K562 (cell line): Measurements from ENCODE around the gene ELOF1. TPM values are rescaled to one million over a fixed set of nuclear protein-coding genes. Genes with fewer than 3 reads are reported as not detected.

Source experiments
- EHMT2 ChIP-seq: fragments of 450-650 bp; IDR thresholded peaks from 2 replicates; pipeline ENCODE4 v1.6.1; 2018; ENCODE audit warnings: antibody characterized with exemption
- HMG20B ChIP-seq: fragments of 250-450 bp; sonication (Bioruptor Pico); IDR thresholded peaks from 2 replicates; pipeline ENCODE4 v1.5.0; 2021; ENCODE audit warnings: mild to moderate bottlenecking
- HNRNPK ChIP-seq: fragments of 200-400 bp; formaldehyde crosslinking; IDR thresholded peaks from one replicate; pipeline ENCODE4 v1.6.1; 2018; ENCODE audit warnings: mild to moderate bottlenecking, low read depth, low read length; ENCODE audit not compliant: poor library complexity, severe bottlenecking
- HNRNPUL1 ChIP-seq: fragments of 200-400 bp; formaldehyde crosslinking; IDR thresholded peaks from 2 replicates; pipeline ENCODE4 v1.6.1; 2017; ENCODE audit warnings: low read length
- NFE2 ChIP-seq: IDR thresholded peaks from 2 replicates; pipeline ENCODE4 v1.6.1; 2014; ENCODE audit warnings: antibody characterized with exemption, low read depth
- OTX1 ChIP-seq: fragments of 450-650 bp; formaldehyde crosslinking; IDR thresholded peaks from 2 replicates; pipeline ENCODE4 v1.4.0; 2022; ENCODE audit warnings: mild to moderate bottlenecking
- RNF2 ChIP-seq: sonication (generic); IDR thresholded peaks from 2 replicates; pipeline ENCODE4 v1.6.1; 2016
- SMARCA5 ChIP-seq: fragments of 450-650 bp; IDR thresholded peaks from 2 replicates; pipeline ENCODE4 v1.6.1; 2016
- TAL1 ChIP-seq: fragments of 450-650 bp; IDR thresholded peaks from 2 replicates; pipeline ENCODE4 v1.6.1; 2016; ENCODE audit warnings: mild to moderate bottlenecking
- TGIF2 ChIP-seq: sonication (generic); formaldehyde crosslinking; IDR thresholded peaks from 2 replicates; pipeline ENCODE4 v1.8.1; 2022; ENCODE audit warnings: mild to moderate bottlenecking, missing genetic modification reagents, moderate library complexity
- ZNF507 ChIP-seq: conservative IDR thresholded peaks from 2 replicates; pipeline ENCODE4 v1.6.1; 2017; ENCODE audit warnings: missing genetic modification characterization, missing compliant biosample characterization
- polyA plus RNA-seq, 8 experiments: library from polyadenylated mRNA; depleted of rRNA in 4 of 8; stranded (reverse) in 5 of 8; unstranded in 3 of 8; fragments of >200 nt; fragmentation: Nextera tagmentation in 2 of 8; fragmentation: Illumina TruSeq in 1 of 8; extraction: Ambion mirVana in 2 of 8; extraction: Trizol in 1 of 8; gene quantifications; 2 replicates each; pipeline versions ENCODE4 v1.2.1 to v1.2.3, GENCODE V29; 2011 to 2014; ENCODE audit warnings: inconsistent platforms in 1 of 8, missing spikeins in 1 of 8
- total RNA-seq, 7 experiments: library from RNA; depleted of rRNA in 6 of 7; stranded (reverse); fragments of >200 nt in 6 of 7; fragmentation: Illumina TruSeq in 2 of 7; extraction: Trizol in 2 of 7; gene quantifications; 2 replicates each; pipeline versions ENCODE4 v1.2.1 to v1.2.3, GENCODE V29; 2011 to 2021; ENCODE audit warnings: low replicate concordance in 1 of 7
- TF ChIP-seq, protein P1 (sequence below): fragments of 450-650 bp; formaldehyde crosslinking; IDR thresholded peaks from 2 replicates; pipeline ENCODE4 v1.4.0; 2020; ENCODE audit warnings: mild to moderate bottlenecking, moderate library complexity
- TF ChIP-seq, protein P2 (sequence below): sonication (generic); formaldehyde crosslinking; IDR thresholded peaks from 2 replicates; pipeline ENCODE4 v1.8.1; 2023; ENCODE audit warnings: missing genetic modification reagents, mild to moderate bottlenecking, borderline replicate concordance
- TF ChIP-seq, protein P3 (sequence below): sonication (generic); formaldehyde crosslinking; IDR thresholded peaks from 2 replicates; pipeline ENCODE4 v1.8.0; 2022; ENCODE audit warnings: missing genetic modification reagents, mild to moderate bottlenecking, borderline replicate concordance
- TF ChIP-seq, protein P4 (sequence below): IDR thresholded peaks from 3 replicates; pipeline ENCODE4 v1.6.1; 2011; ENCODE audit warnings: borderline replicate concordance, mild to moderate bottlenecking, moderate library complexity; ENCODE audit not compliant: insufficient read length; ENCODE audit errors: extremely low read depth
- TF ChIP-seq, protein P5 (sequence below): fragments of 450-650 bp; formaldehyde crosslinking; conservative IDR thresholded peaks from 2 replicates; pipeline ENCODE4 v1.4.0; 2022; ENCODE audit warnings: mild to moderate bottlenecking, missing genetic modification characterization

The ELOF1 gene
- total and polyA plus RNA-seq, 9 of the 15 experiments (the other 6 are each of a cell fraction or from before 2014, with no cell fraction given) = 16.7 to 147 (median 74.2) TPM

DNA sequence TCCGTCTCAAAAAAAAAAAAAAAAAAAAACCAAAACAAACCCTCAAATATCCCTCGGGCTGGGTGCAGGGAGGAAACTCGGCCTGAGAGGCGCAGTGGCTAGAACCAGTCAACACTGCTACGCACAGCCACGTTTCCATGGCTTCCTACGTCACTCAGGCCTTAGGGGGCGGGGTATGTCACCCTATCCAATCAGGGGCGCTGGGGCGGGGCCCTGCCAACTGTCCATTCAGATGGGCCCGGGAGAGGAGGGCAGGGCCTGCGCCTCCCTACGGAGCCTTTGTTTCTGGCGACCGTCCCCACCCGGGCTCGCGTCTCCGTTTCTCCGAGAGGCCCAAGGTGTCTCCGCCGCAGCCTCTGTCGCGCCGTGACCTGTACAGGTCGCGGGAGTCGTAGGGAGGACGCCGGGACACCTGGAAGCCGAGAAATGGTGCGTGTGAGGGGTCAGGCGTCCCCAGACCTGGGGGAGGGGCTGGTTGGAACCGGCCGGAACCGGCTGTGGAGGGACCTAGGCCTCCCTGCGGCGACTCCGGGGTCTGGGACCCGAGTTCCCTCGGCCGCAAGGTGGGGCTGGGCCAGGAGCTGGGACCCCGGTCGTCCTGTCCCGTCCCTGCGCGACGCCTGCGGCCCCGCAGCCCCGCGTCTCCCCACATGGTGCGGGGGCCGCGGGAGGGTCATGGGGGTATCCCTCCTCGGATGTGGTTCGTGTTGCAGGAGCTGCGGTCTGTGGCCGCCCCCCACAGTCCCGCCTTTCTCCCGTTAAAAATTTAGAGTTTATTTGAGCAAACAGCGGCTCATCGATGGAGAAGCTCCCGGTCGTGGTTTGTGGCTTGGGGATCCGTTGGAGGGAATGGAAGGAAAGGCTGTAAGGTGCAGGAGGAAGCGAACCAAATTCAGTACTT is 38.4 kb upstream of the ELOF1 start, which contains the start of gene ZNF627 (continued):
- TF ChIP-seq, protein P1, sequence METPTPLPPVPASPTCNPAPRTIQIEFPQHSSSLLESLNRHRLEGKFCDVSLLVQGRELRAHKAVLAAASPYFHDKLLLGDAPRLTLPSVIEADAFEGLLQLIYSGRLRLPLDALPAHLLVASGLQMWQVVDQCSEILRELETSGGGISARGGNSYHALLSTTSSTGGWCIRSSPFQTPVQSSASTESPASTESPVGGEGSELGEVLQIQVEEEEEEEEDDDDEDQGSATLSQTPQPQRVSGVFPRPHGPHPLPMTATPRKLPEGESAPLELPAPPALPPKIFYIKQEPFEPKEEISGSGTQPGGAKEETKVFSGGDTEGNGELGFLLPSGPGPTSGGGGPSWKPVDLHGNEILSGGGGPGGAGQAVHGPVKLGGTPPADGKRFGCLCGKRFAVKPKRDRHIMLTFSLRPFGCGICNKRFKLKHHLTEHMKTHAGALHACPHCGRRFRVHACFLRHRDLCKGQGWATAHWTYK (CRISPR knock-in tag) = peak; percentile 85
- TF ChIP-seq OTX1 (CRISPR knock-in tag) (peak; percentile 89; the same call in 1 of the 2 replicates), HMG20B (CRISPR knock-in tag) (no peak), HNRNPUL1 (no peak), TGIF2 (CRISPR knock-in tag) (0 out of 2 replicates have a peak, but pooled peaks have one; percentile 53), NFE2 (no peak), HNRNPK (no peak), RNF2 (peak; percentile 66), EHMT2 (no peak), ZNF507 (tag) (no peak), SMARCA5 (no peak), TAL1 (no peak)
- TF ChIP-seq, protein P2, sequence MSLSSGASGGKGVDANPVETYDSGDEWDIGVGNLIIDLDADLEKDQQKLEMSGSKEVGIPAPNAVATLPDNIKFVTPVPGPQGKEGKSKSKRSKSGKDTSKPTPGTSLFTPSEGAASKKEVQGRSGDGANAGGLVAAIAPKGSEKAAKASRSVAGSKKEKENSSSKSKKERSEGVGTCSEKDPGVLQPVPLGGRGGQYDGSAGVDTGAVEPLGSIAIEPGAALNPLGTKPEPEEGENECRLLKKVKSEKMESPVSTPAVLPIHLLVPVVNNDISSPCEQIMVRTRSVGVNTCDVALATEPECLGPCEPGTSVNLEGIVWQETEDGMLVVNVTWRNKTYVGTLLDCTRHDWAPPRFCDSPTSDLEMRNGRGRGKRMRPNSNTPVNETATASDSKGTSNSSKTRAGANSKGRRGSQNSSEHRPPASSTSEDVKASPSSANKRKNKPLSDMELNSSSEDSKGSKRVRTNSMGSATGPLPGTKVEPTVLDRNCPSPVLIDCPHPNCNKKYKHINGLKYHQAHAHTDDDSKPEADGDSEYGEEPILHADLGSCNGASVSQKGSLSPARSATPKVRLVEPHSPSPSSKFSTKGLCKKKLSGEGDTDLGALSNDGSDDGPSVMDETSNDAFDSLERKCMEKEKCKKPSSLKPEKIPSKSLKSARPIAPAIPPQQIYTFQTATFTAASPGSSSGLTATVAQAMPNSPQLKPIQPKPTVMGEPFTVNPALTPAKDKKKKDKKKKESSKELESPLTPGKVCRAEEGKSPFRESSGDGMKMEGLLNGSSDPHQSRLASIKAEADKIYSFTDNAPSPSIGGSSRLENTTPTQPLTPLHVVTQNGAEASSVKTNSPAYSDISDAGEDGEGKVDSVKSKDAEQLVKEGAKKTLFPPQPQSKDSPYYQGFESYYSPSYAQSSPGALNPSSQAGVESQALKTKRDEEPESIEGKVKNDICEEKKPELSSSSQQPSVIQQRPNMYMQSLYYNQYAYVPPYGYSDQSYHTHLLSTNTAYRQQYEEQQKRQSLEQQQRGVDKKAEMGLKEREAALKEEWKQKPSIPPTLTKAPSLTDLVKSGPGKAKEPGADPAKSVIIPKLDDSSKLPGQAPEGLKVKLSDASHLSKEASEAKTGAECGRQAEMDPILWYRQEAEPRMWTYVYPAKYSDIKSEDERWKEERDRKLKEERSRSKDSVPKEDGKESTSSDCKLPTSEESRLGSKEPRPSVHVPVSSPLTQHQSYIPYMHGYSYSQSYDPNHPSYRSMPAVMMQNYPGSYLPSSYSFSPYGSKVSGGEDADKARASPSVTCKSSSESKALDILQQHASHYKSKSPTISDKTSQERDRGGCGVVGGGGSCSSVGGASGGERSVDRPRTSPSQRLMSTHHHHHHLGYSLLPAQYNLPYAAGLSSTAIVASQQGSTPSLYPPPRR = no peak; the same call in 1 of the 2 replicates
- TF ChIP-seq, protein P3, sequence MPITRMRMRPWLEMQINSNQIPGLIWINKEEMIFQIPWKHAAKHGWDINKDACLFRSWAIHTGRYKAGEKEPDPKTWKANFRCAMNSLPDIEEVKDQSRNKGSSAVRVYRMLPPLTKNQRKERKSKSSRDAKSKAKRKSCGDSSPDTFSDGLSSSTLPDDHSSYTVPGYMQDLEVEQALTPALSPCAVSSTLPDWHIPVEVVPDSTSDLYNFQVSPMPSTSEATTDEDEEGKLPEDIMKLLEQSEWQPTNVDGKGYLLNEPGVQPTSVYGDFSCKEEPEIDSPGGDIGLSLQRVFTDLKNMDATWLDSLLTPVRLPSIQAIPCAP (CRISPR knock-in tag) = no peak
- TF ChIP-seq, protein P4, sequence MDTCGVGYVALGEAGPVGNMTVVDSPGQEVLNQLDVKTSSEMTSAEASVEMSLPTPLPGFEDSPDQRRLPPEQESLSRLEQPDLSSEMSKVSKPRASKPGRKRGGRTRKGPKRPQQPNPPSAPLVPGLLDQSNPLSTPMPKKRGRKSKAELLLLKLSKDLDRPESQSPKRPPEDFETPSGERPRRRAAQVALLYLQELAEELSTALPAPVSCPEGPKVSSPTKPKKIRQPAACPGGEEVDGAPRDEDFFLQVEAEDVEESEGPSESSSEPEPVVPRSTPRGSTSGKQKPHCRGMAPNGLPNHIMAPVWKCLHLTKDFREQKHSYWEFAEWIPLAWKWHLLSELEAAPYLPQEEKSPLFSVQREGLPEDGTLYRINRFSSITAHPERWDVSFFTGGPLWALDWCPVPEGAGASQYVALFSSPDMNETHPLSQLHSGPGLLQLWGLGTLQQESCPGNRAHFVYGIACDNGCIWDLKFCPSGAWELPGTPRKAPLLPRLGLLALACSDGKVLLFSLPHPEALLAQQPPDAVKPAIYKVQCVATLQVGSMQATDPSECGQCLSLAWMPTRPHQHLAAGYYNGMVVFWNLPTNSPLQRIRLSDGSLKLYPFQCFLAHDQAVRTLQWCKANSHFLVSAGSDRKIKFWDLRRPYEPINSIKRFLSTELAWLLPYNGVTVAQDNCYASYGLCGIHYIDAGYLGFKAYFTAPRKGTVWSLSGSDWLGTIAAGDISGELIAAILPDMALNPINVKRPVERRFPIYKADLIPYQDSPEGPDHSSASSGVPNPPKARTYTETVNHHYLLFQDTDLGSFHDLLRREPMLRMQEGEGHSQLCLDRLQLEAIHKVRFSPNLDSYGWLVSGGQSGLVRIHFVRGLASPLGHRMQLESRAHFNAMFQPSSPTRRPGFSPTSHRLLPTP = no peak
- TF ChIP-seq, protein P5, sequence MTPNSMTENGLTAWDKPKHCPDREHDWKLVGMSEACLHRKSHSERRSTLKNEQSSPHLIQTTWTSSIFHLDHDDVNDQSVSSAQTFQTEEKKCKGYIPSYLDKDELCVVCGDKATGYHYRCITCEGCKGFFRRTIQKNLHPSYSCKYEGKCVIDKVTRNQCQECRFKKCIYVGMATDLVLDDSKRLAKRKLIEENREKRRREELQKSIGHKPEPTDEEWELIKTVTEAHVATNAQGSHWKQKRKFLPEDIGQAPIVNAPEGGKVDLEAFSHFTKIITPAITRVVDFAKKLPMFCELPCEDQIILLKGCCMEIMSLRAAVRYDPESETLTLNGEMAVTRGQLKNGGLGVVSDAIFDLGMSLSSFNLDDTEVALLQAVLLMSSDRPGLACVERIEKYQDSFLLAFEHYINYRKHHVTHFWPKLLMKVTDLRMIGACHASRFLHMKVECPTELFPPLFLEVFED (CRISPR knock-in tag) = no peak
